GM12878 (cell line): ENCODE results near the gene MKNK1. TPM values are rescaled to one million over a fixed set of nuclear protein-coding genes. Genes with fewer than 3 reads are reported as not detected.

Experiments
- ATAC-seq: fragments of 200-7000 bp; cut with Tn5 transposase; 3 replicates; pipeline ENCODE4 v1.9.1; 2020; ENCODE audit warnings: mild to moderate bottlenecking, moderate library complexity
- BruUV-seq: library from RNA; stranded (reverse); fragments of 400-500 nt; replicated peaks from 2 replicates; lab custom pipeline; 2021; lab: Mats Ljungman, UMichigan
- CTCF ChIA-PET: fragments of 300-600 bp; sonication (Branson Sonifier 250); formaldehyde crosslinking; extraction: SDS; loops from one replicate; lab custom pipeline; 2021; ENCODE audit warnings: inconsistent platforms; lab: Yijun Ruan, JAX
- POLR2A ChIA-PET: fragments of 350-600 bp; formaldehyde crosslinking; extraction: SDS; loops from one replicate; lab custom pipeline; 2021; ENCODE audit warnings: inconsistent platforms; lab: Charles Lee
- RAD21 ChIA-PET: fragments of 300-600 bp; sonication (Branson Sonifier 250); formaldehyde crosslinking; loops from one replicate; lab custom pipeline; 2023; ENCODE audit warnings: antibody characterized with exemption; ENCODE audit not compliant: unreplicated experiment; lab: Charles Lee
- SMC1A ChIA-PET: fragments of 300-600 bp; sonication (Branson Sonifier 250); formaldehyde crosslinking; loops from one replicate; lab custom pipeline; 2023; ENCODE audit not compliant: unreplicated experiment, uncharacterized antibody; lab: Charles Lee
- DNase-seq: peaks from one replicate; pipeline ENCODE4 v3.0.0-alpha.2; 2011; ENCODE audit warnings: low read depth, low spot score
- FAIRE-seq: peaks from 3 replicates; lab custom pipeline; 2011; peaks lifted over from hg19 to GRCh38; lab: Jason Lieb, UNC
- H2AFZ ChIP-seq: 2 replicates; pipeline ENCODE4 v1.6.0; 2011; ENCODE audit warnings: low read depth, low read length, control low read depth; ENCODE audit not compliant: control insufficient read depth
- H3K27ac ChIP-seq: 2 replicates; pipeline ENCODE4 v1.5.1; 2011; ENCODE audit warnings: control low read depth; ENCODE audit not compliant: control insufficient read depth, insufficient read depth
- H3K27me3 ChIP-seq, 2 experiments: replicated peaks in 1 of 2; 2 replicates each; pipeline versions ENCODE4 v1.6.0 to v1.6.1; 2011; ENCODE audit warnings: low read length in 1 of 2; ENCODE audit not compliant: control insufficient read depth in 2 of 2, insufficient read depth in 2 of 2
- H3K36me3 ChIP-seq, 2 experiments: 2 replicates each; pipeline ENCODE4 v1.5.1; 2011; ENCODE audit warnings: low read length in 1 of 2; ENCODE audit not compliant: control insufficient read depth in 2 of 2, insufficient read depth in 2 of 2
- H3K4me1 ChIP-seq: 2 replicates; pipeline ENCODE4 v1.6.1; 2011; ENCODE audit warnings: mild to moderate bottlenecking, low read length, moderate library complexity, mixed read lengths; ENCODE audit not compliant: control insufficient read depth, insufficient read depth
- H3K4me2 ChIP-seq: 2 replicates; pipeline ENCODE4 v1.6.0; 2011; ENCODE audit warnings: control low read depth; ENCODE audit not compliant: control insufficient read depth, insufficient read depth
- H3K4me3 ChIP-seq: fragments of 200-600 bp; sonication (generic); 2 replicates; pipeline ENCODE4 v1.5.1; 2016
- H3K79me2 ChIP-seq: 2 replicates; pipeline ENCODE4 v1.6.0; 2011; ENCODE audit warnings: low read length; ENCODE audit not compliant: control insufficient read depth, insufficient read depth
- H3K9ac ChIP-seq: 2 replicates; pipeline ENCODE4 v1.8.0; 2011; ENCODE audit warnings: low read length, control low read depth, mixed read lengths; ENCODE audit not compliant: control insufficient read depth, insufficient read depth
- H3K9me3 ChIP-seq: replicated peaks from 3 replicates; pipeline ENCODE4 v1.5.1; 2011; ENCODE audit warnings: mild to moderate bottlenecking, low read length; ENCODE audit not compliant: control insufficient read depth, insufficient read depth
- H4K20me1 ChIP-seq: 2 replicates; pipeline ENCODE4 v1.6.0; 2011; ENCODE audit not compliant: control insufficient read depth, insufficient read depth
- BMI1 ChIP-seq: fragments of 450-650 bp; IDR thresholded peaks from 2 replicates; pipeline ENCODE4 v1.6.1; 2016; ENCODE audit warnings: mild to moderate bottlenecking, moderate library complexity, borderline replicate concordance
- CHD1 ChIP-seq: IDR thresholded peaks from 2 replicates; pipeline ENCODE4 v1.6.1; 2012; ENCODE audit warnings: low read depth, low read length, improper control_type of control experiment
- CREB1 ChIP-seq: IDR thresholded peaks from 2 replicates; pipeline ENCODE4 v1.6.1; 2012; ENCODE audit warnings: low read depth, mild to moderate bottlenecking, inconsistent platforms
- FOXK2 ChIP-seq: fragments of 450-650 bp; IDR thresholded peaks from 2 replicates; pipeline ENCODE4 v1.6.1; 2017; ENCODE audit warnings: mild to moderate bottlenecking, moderate library complexity
- IRF5 ChIP-seq: fragments of 450-650 bp; IDR thresholded peaks from 2 replicates; pipeline ENCODE4 v1.6.1; 2017; ENCODE audit warnings: borderline replicate concordance
- RELA ChIP-seq: fragments of 450-650 bp; IDR thresholded peaks from 2 replicates; pipeline ENCODE4 v1.8.0; 2014; ENCODE audit warnings: borderline replicate concordance; ENCODE audit not compliant: partially characterized antibody
- SREBF1 ChIP-seq: IDR thresholded peaks from 2 replicates; pipeline ENCODE4 v1.6.1; 2012; ENCODE audit warnings: mild to moderate bottlenecking, low read length
- ZNF274 ChIP-seq: IDR thresholded peaks from one replicate; pipeline ENCODE4 v1.8.0; 2011; ENCODE audit not compliant: insufficient read length, insufficient read depth
- ZZZ3 ChIP-seq: IDR thresholded peaks from 2 replicates; pipeline ENCODE4 v1.6.1; 2011; ENCODE audit warnings: low read depth; ENCODE audit not compliant: control insufficient read depth, insufficient read length
- WGBS: methylation state at CpG from one replicate; pipeline ENCODE4 v1.1.6; 2016; ENCODE audit warnings: low lambda C conversion rate; ENCODE audit not compliant: insufficient replicate concordance, insufficient coverage; ENCODE audit errors: missing lambda C conversion rate; 5-methylcytosine and 5-hydroxymethylcytosine counted together
- in situ Hi-C: fragments of 300-500 bp; cut with MboI; formaldehyde crosslinking; loops from 9 replicates; pipeline ENCODE4 v1.14.3; 2018; ENCODE audit warnings: mixed read lengths
- intact Hi-C: fragments of 100-400 bp; cut with micrococcal nuclease; formaldehyde crosslinking; loops from one replicate; pipeline ENCODE4 v1.14.2; 2022; ENCODE audit not compliant: unreplicated experiment
- polyA plus RNA-seq, 11 experiments: library from polyadenylated mRNA; depleted of rRNA in 4 of 11; unstranded in 6 of 11; stranded (reverse) in 5 of 11; fragments of >200 nt; fragmentation: Nextera tagmentation in 4 of 11; fragmentation: Illumina TruSeq in 1 of 11; extraction: Ambion mirVana in 4 of 11; extraction: Trizol in 1 of 11; gene quantifications; 1 replicate in 1 of 11; 2 replicates in 10 of 11; pipeline versions ENCODE4 v1.2.1 to v1.2.3, GENCODE V29; 2011 to 2016; ENCODE audit warnings: inconsistent platforms in 2 of 11, missing spikeins in 2 of 11, low read depth in 1 of 11
- total RNA-seq, 4 experiments: library from RNA; depleted of rRNA in 3 of 4; stranded (reverse); fragments of >200 nt in 3 of 4; fragmentation: Illumina TruSeq in 1 of 4; extraction: Trizol in 1 of 4; gene quantifications; 2 replicates each; pipeline versions ENCODE4 v1.2.1 to v1.2.3, GENCODE V29; 2013 to 2021
- TF ChIP-seq, protein P1 (sequence below): fragments of 450-650 bp; IDR thresholded peaks from 2 replicates; pipeline ENCODE4 v1.6.1; 2017; ENCODE audit warnings: low read depth, mild to moderate bottlenecking, moderate library complexity
- TF ChIP-seq, protein P2 (sequence below): IDR thresholded peaks from 2 replicates; pipeline ENCODE4 v1.6.1; 2011; ENCODE audit warnings: borderline replicate concordance, low read depth, mild to moderate bottlenecking, moderate library complexity, mixed read lengths, low read length; ENCODE audit not compliant: insufficient read depth; ENCODE audit errors: extremely low read length

The MKNK1 gene
- total and polyA plus RNA-seq, 10 of the 15 experiments (the other 5 are each of a cell fraction or from before 2014, with no cell fraction given), result 13.7 to 29.9 (median 26.5) TPM

DNA sequence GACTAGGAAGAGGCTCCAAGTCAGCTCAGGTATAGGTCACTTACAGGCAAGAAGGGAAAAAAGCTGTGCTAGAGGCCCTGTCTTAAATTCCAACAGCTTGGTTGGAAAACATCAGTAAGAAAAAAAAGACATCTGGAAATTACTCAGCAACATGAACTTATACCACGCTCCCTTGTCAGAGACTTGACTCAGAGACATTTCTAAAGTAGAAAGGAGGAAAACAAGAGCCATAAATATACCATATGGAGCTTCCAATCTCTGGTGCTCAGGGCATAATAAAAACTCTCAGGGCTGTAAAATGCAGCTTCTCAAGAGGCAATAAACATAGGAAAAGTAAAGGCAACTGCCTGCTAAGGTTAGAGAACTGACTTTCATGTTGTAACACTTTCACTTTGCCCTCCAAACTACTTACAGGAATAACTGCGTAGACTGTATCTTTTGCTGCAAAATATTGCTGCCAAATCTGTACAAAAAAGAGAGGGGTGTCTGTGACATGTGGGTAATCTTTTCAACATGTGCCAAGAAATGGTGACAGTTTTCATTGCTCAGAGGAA lies 49.4 kb upstream of the MKNK1 start:
- H3K9ac ChIP-seq, result no peak overlapping the region
- ATAC-seq, result no peak
- POLR2A ChIA-PET, result no interaction called here
- no TSS peak for BruUV-seq
- no peak overlapping the region for H3K4me3 ChIP-seq
- no peak for TF ChIP-seq ZZZ3
- TF ChIP-seq FOXK2, result no peak
- TF ChIP-seq SREBF1, result no peak
- TF ChIP-seq ZNF274, result no peak
- no peak for TF ChIP-seq RELA
- no peak for TF ChIP-seq IRF5
- TF ChIP-seq, protein P1, sequence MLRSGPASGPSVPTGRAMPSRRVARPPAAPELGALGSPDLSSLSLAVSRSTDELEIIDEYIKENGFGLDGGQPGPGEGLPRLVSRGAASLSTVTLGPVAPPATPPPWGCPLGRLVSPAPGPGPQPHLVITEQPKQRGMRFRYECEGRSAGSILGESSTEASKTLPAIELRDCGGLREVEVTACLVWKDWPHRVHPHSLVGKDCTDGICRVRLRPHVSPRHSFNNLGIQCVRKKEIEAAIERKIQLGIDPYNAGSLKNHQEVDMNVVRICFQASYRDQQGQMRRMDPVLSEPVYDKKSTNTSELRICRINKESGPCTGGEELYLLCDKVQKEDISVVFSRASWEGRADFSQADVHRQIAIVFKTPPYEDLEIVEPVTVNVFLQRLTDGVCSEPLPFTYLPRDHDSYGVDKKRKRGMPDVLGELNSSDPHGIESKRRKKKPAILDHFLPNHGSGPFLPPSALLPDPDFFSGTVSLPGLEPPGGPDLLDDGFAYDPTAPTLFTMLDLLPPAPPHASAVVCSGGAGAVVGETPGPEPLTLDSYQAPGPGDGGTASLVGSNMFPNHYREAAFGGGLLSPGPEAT, result no peak
- TF ChIP-seq BMI1, result no peak
- TF ChIP-seq, protein P2, sequence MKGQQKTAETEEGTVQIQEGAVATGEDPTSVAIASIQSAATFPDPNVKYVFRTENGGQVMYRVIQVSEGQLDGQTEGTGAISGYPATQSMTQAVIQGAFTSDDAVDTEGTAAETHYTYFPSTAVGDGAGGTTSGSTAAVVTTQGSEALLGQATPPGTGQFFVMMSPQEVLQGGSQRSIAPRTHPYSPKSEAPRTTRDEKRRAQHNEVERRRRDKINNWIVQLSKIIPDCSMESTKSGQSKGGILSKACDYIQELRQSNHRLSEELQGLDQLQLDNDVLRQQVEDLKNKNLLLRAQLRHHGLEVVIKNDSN, result no peak
- TF ChIP-seq CHD1, result no peak
- TF ChIP-seq CREB1, result no peak
- TF ChIP-seq, all 136 proteins: peak for 0
- RAD21 ChIA-PET, result no interaction called here
- no peak overlapping the region for H3K4me2 ChIP-seq
- no peak for DNase-seq
- no peaks in the 10 kb centered on the region for H4K20me1 ChIP-seq
- no peaks in the 10 kb centered on the region for H3K27me3 ChIP-seq
- CTCF ChIA-PET, result no interaction called here
- intact Hi-C loops, result no loop called here
- WGBS, result 75% methylated on average over 2 of the region's 2 CpGs
- H2AFZ ChIP-seq, result no peak overlapping the region
- no peaks in the 10 kb centered on the region for H3K79me2 ChIP-seq
- in situ Hi-C loops, result no loop called here
- H3K36me3 ChIP-seq, result peaks cover 2 to 18% of the 10 kb centered on the region in 2 experiments
- H3K4me1 ChIP-seq, result peaks cover 7% of the 10 kb centered on the region
- H3K9me3 ChIP-seq, result peaks cover 4% of the 10 kb centered on the region; the same call in 2 of the 3 replicates
- no peak for FAIRE-seq
- SMC1A ChIA-PET, result interaction anchor here (0.9 kb wide), 1 partner anchor 12 kb away, joined by 3 read pairs; no protein-coding TSS in a partner anchor
- no peak overlapping the region for H3K27ac ChIP-seq
